Ureter (tissue), 1 donor: ENCODE results near the gene NAIF1. TPM values are rescaled to one million over a fixed set of nuclear protein-coding genes. Genes with fewer than 3 reads are reported as not detected.
A peak's percentile ranks its signal among the peaks of the same experiment; 100 is the strongest.
"Not testable (repeated sequence)": the region's sequence is repeated elsewhere in the genome, so short reads cannot be mapped to it uniquely, and the experiment has no call there.

Experiments used
- DNase-seq: peaks from one replicate; pipeline ENCODE4 v3.0.0-alpha.2; 2020; ENCODE audit warnings: low spot score
- total RNA-seq: library from RNA; stranded (reverse); gene quantifications from one replicate; pipeline ENCODE4 v1.2.4, GENCODE V29; 2023
- donor health status: DM: yes; HTN: yes; CAD: no.

NAIF1 gene
- 6.9 TPM for total RNA-seq

- DNase-seq, result peak; percentile 98
These were observed at the start of gene NAIF1 for GRCh38 chr9:128066713-128067644. TSS of gene NAIF1 (minus strand) at chr9:128067320. CDS start at chr9:128067101, 219 bp downstream.

- no peak for DNase-seq
These were observed 49.3 kb upstream of the NAIF1 start for GRCh38 chr9:128116104-128117083.

- DNase-seq, result peak; percentile 86
These were observed 48.3 kb upstream of the NAIF1 start for GRCh38 chr9:128115187-128116103.

- no peak for DNase-seq
These were observed 47.4 kb upstream of the NAIF1 start for GRCh38 chr9:128114326-128115186.

GRCh38 chr9:128113526-128114325 lies 46.6 kb upstream of the NAIF1 start:
- DNase-seq, result no peak

- DNase-seq, result not testable (repeated sequence)
These were observed 44.6 kb upstream of the NAIF1 start for GRCh38 chr9:128111726-128112125.

GRCh38 chr9:128109050-128109709 lies 42.1 kb upstream of the NAIF1 start:
- DNase-seq, result no peak

GRCh38 chr9:128108269-128109049 lies 41.3 kb upstream of the NAIF1 start:
- DNase-seq, result no peak

- DNase-seq, result no peak
These were observed 40.5 kb upstream of the NAIF1 start for GRCh38 chr9:128107468-128108268.

- no peak for DNase-seq
These were observed 39.9 kb upstream of the NAIF1 start for GRCh38 chr9:128106940-128107467.

- DNase-seq, result no peak
These were observed 39.2 kb upstream of the NAIF1 start for GRCh38 chr9:128106181-128106939.

GRCh38 chr9:128105538-128106175 lies 38.5 kb upstream of the NAIF1 start:
- no peak for DNase-seq

- DNase-seq, result no peak
These were observed 37.1 kb upstream of the NAIF1 start for GRCh38 chr9:128104171-128104618.

- no peak for DNase-seq
These were observed 36.5 kb upstream of the NAIF1 start for GRCh38 chr9:128103589-128103962.

- DNase-seq, result no peak
These were observed 35.9 kb upstream of the NAIF1 start for GRCh38 chr9:128102861-128103588.
